Urothelium cell line (cell line): ENCODE measurements around the gene GREB1L.

Experiments
- DNase-seq: peaks from one replicate; pipeline ENCODE4 v3.0.0; 2011; ENCODE audit warnings: low spot score, mixed read lengths
- FAIRE-seq: peaks from 2 replicates; lab custom pipeline; 2011; peaks lifted over from hg19 to GRCh38; lab: Jason Lieb, UNC

The GREB1L gene

GRCh38 chr18:21479721-21480120 is 237.7 kb downstream of the GREB1L start:
- FAIRE-seq (no peak), DNase-seq (no peak)

GRCh38 chr18:21481739-21482138 is 239.7 kb downstream of the GREB1L start:
- DNase-seq (no peak), FAIRE-seq (peak; percentile 35)

GRCh38 chr18:21483051-21483450 is 241.0 kb downstream of the GREB1L start:
- DNase-seq (no peak), FAIRE-seq (no peak)

GRCh38 chr18:21484851-21485636 is 243.0 kb downstream of the GREB1L start:
- DNase-seq (no peak), FAIRE-seq (no peak)

- DNase-seq = no peak
- no peak for FAIRE-seq
Measured at GRCh38 chr18:21486905-21487437, 244.9 kb downstream of the GREB1L start.

GRCh38 chr18:21489119-21489750 is 247.2 kb downstream of the GREB1L start:
- FAIRE-seq (no peak), DNase-seq (peak; percentile 64)

GRCh38 chr18:21489919-21490495 is 248.0 kb downstream of the GREB1L start:
- no peak for DNase-seq
- FAIRE-seq = no peak

DNA sequence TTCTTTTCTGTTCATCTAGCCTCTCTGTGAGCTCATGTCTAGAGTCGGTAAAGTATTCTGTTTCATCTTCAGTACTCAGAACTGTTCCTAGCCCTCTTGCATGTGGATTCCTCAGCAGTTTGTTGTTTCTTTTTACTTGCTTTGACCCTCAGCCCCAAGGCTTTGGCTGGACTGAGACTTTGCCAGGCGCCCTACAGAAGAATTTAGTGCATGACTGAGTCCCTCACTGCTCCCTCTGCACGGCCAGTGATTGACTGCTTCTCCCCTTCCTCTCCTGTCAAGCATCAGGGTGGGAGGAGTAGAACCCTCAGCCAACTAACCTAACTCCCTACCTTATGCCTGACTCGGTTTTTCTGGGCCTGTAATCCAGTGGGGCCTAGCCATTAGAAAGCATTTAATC is 248.7 kb downstream of the GREB1L start:
- DNase-seq = no peak
- no peak for FAIRE-seq

- DNase-seq (no peak), FAIRE-seq (no peak)
Measured at GRCh38 chr18:21496277-21496835, 254.3 kb downstream of the GREB1L start.

- DNase-seq (no peak), FAIRE-seq (no peak)
Measured at GRCh38 chr18:21499997-21500396, 258.0 kb downstream of the GREB1L start.

DNA sequence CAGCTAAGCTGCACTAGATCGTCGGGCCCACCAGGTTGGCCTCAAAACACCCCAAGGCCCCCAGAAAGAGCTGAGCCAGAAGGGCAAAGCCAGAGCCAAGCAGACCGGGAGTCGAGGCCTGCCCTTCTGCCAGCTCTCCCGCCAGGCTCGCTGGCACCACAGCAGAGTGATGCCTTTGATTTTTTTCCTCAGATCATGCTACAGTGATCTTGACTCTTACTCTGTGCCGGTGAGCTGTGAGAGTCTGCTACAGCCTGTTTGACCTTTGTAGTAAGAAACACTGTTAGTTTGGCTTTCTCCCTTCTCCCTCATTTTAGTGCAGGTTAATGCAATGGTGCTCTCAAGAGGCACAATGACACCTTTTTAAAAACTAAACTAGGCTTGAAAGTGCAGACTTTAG is 260.6 kb downstream of the GREB1L start:
- no peak for FAIRE-seq

GRCh38 chr18:21507913-21508701 is 266.1 kb downstream of the GREB1L start:
- FAIRE-seq (no peak), DNase-seq (no peak)

More for the DNA sequence above, 260.6 kb downstream of the GREB1L start:
- DNase-seq = no peak

GRCh38 chr18:21509062-21509461 is 267.0 kb downstream of the GREB1L start:
- FAIRE-seq (no peak), DNase-seq (no peak)

DNA sequence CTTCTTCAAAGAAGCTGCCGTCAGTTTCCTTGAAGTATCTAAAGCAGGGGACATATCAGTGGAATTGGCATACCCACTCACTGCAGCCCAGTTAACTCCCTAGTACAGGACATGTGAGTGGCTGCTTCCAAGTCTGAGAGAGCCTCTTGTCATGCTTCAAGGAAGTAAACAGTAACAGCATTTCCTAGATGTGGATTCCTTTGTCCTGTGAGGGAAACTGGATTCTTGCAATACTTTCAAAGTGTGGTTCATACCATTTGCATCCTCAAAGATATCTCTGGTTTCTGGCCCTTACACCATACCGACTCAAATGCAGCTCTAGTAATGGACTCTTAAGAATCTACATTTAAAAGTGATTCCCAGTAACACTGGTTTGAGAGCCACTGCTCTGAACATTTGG is 271.3 kb downstream of the GREB1L start:
- DNase-seq (no peak), FAIRE-seq (no peak)

- DNase-seq = no peak
Measured at GRCh38 chr18:21513741-21514140, 271.7 kb downstream of the GREB1L start.

GRCh38 chr18:21522530-21522929 is 280.5 kb downstream of the GREB1L start:
- FAIRE-seq = no peak
- DNase-seq = no peak

More at GRCh38 chr18:21513741-21514140, 271.7 kb downstream of the GREB1L start:
- FAIRE-seq = no peak

- FAIRE-seq = no peak
Measured at GRCh38 chr18:21525916-21526315, 283.9 kb downstream of the GREB1L start.

DNA sequence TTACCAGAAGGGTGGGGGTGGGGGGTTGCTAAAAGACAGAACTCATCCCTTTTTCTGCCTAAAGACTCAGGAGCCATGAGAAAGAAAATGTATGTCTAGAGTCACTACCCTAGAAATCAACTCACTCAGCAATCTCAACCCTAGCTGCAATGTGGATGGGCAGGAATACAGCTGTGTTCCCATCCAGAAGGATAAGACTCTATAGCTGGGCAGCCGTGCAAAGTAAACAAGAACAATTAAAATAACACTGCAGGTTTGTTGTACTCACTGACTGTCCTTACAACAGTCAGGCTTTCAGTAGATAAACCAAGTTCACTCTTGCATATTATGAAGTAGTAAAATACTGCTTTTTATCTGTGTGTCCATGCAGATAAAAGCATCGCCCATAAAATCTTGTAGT is 284.4 kb downstream of the GREB1L start:
- no peak for DNase-seq
- no peak for FAIRE-seq

More at GRCh38 chr18:21525916-21526315, 283.9 kb downstream of the GREB1L start:
- DNase-seq = no peak

DNA sequence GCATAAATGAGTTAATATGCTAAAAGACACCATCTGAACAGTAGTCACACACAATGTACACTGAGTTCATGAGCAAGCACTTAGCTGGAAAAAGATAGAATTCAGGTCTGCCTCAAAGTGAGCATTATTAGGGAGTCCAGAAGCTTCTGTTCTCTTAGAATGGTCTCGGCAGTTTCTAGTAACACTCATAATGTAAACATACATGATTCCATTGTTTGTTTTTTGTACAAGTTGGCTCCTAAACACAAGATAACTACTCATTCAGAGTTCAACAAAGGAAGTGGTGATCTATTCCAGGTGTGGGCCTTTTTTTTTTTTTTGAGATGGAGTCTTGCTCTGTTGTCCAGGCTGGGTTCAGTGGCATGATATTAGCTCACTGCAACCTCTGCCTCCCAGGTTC is 292.3 kb downstream of the GREB1L start:
- DNase-seq (no peak), FAIRE-seq (no peak)

DNA sequence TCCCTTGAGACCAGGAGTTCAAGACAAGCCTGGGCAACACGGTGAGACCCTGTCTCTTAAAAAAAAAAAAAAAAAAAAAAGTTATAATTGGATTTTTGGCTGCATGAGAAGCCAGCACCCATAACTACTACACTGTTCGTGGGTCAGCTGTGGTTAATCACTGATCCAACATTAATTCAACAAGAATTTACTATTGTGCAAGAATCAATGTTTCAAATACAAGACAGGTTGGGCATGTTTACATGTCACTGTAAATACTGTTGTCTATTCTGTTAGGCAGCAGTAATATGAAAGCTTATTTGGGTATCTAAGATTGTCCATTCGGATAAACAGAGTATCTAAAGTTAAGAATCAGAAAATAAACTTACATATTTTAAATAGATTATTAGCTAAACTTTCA is 296.2 kb downstream of the GREB1L start:
- FAIRE-seq (no peak), DNase-seq (no peak)

- DNase-seq (no peak), FAIRE-seq (no peak)
Measured at GRCh38 chr18:21546423-21546822, 304.4 kb downstream of the GREB1L start.
